Germinal center (tissue), 1 donor: ENCODE measurements around the gene GPRASP1.
"Not testable (repeated sequence)": the region's sequence is repeated elsewhere in the genome, so short reads cannot be mapped to it uniquely, and the experiment has no call there.

Experiments used
- DNase-seq: peaks from one replicate; pipeline ENCODE4 v3.0.0; 2012; ENCODE audit warnings: mixed read lengths, low spot score

The GPRASP1 gene, protein sequence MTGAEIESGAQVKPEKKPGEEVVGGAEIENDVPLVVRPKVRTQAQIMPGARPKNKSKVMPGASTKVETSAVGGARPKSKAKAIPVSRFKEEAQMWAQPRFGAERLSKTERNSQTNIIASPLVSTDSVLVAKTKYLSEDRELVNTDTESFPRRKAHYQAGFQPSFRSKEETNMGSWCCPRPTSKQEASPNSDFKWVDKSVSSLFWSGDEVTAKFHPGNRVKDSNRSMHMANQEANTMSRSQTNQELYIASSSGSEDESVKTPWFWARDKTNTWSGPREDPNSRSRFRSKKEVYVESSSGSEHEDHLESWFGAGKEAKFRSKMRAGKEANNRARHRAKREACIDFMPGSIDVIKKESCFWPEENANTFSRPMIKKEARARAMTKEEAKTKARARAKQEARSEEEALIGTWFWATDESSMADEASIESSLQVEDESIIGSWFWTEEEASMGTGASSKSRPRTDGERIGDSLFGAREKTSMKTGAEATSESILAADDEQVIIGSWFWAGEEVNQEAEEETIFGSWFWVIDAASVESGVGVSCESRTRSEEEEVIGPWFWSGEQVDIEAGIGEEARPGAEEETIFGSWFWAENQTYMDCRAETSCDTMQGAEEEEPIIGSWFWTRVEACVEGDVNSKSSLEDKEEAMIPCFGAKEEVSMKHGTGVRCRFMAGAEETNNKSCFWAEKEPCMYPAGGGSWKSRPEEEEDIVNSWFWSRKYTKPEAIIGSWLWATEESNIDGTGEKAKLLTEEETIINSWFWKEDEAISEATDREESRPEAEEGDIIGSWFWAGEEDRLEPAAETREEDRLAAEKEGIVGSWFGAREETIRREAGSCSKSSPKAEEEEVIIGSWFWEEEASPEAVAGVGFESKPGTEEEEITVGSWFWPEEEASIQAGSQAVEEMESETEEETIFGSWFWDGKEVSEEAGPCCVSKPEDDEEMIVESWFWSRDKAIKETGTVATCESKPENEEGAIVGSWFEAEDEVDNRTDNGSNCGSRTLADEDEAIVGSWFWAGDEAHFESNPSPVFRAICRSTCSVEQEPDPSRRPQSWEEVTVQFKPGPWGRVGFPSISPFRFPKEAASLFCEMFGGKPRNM (N-terminal part only)

DNA sequence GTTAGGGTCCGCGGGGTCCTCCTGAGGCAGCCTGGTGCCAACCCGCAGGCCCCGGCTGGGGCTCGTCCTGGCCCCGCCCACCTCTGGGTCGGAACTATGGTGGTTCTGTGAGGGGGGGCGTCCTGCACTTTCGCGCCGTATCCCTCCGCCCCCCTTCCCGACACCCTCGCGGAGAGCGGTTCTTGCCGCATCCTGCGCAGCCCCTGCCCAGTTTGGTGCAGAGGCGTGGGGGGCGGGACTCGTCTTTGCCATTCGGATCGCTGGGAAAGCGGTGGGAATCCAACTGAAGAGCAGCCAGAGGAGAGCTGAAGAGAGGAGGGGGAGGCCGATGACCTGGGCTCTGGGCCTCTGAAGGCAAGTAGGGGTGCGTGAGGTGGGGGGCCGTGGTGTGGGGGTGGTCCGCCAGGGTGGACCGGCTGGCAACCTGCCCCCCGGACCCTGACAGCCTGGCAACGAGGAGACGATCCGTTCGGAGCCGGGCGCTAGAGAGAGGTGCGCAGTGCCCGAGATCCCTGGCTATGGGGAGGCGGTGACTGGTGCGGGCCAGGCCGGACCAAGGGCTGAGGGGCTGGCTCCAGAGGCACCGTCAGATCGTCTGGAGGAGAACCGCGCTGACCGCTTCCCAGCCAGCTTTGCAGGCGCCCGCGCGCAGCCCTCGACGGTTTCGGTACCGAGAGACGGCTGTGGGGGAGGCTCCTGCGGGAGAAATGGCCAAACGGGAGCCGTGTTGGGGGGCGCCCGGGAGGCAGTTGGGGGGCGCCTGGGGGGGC is at the start of gene GPRASP1:
TSS of gene GPRASP1 (plus strand) at position 242 of the 770 bp plus-strand sequence. CDS start 2,431 bp downstream, outside the sequence.
- DNase-seq = no peak

DNA sequence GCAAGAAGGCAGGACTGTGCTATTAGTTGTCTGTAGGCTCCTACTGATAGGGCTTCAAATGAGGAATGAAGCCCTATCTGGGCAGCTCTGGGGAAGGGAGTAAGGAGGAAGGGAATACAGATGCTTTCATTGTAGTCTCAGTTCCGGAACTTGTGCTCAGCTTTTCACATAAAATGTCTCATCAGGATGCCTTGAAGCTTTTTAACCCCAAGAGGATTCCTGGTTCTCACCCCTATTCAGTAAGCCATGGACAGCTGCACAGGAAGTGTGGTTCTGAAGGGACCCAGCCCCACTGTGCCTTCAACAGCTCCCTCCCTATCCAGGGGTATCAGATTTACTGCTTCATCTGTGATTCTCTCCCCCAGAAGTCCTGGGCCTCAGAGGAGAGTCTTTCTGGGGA is 47.0 kb upstream of the GPRASP1 start:
- DNase-seq = no peak

DNA sequence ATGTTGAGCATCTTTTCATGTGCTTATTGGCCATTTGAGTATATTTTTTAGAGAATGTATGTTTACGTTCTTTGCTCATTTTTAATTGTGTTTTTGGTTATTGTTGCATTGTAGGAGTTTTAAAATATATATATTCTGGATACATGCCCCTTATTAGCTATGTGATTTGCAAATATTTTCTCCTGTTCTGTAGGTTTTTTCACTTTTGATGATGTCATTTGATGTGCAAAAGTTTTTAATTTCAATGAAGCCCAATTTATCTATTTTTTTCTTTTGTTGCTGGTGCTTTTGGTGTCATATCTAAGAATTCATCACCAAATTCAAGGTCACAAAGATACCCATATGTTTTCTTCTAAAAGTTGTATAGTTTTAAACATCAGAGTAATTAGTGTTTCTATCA is 45.2 kb upstream of the GPRASP1 start:
- no peak for DNase-seq

DNA sequence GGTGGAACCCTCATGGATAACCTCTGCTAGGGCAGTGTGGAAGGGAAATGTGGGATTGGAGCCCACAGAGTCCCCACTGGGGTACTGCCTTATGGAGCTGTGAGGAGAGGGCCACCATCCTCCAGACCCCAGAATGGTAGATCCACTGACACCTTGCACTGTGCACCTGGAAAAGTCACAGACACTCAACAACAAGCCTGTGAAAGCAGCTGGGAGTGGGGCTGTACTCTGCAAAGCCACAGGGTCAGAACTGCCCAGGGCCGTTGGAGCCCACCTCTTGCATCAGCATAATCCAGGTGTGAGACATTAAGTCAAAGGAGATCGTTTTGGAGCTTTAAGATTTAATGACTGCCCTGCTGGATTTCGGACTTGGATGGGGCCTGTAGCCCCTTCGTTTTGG is 40.4 kb upstream of the GPRASP1 start:
- DNase-seq = no peak

DNA sequence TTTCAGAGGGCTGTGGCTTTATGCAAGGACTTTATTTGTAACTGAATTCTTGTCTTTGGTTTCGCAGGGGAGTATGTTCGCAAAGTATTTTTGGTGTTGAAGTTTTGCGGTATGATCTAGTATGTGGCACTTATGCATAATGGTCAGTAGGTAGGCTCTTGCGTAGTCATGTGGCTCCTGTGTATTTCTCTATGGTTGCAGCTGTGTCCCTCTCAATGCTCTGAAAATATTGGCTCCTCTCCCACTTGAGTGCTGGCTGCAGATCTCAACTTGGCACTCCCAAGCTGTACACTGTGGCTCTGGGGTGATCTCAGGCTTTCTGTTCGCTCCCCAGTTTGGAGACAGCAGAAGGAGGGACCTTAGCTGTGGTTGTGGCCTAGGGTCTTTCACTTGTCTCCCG is 27.2 kb upstream of the GPRASP1 start:
- no peak for DNase-seq

DNA sequence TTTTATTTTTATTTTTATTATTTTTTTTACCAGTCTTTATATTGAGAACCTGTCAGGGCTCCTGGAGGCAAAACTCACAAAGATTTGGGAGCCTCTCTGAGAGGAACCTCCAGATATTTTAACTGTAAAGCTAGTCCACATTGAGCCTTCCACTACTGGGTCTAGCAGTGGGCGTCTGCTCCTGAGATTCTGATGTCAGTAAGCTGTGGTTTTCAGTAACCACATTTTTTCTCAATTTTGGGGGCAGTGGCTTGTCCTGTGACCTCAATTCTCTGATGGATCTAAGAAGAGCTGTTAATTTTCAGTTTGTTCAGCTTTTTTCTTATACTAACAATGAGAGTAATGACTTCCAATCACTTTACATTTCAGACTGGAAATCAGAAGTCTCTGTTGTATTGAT is 23.6 kb upstream of the GPRASP1 start:
- no peak for DNase-seq

DNA sequence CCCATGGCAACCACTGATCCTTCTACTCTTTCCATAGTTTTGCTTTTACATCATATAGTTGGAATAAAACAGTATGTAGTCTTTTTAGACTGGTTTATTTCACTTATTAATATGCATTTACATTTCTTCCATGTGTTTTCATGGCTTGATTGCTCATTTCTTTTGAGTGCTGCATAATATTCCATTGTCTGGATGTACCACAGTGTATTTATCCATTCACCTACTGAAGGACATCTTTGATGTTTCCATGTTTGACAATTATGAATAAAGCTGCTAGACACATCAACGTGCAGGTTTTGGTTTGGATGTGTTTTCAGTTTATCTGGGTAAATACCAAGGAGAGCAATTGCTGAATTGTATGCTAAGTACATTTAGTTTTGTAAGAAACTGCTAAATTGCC is 13.7 kb upstream of the GPRASP1 start:
- DNase-seq = no peak

DNA sequence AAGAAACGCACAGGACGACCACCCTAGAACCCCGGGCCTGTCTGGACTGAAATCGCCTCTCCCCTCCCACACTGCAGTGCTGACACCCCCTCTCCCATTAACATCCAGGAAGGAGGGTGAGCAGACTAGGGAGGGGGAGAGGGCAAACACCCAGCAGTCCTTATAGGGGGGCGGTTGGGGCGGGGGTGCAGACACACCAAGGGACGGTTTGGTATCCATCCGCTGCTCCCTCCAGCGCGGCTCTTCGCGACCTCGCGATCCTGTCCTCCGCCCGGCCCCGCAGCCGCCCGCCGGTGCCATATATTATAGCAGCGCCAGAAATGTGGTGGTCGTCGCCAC is 411 bp upstream of the GPRASP1 start:
- DNase-seq = no peak

DNA sequence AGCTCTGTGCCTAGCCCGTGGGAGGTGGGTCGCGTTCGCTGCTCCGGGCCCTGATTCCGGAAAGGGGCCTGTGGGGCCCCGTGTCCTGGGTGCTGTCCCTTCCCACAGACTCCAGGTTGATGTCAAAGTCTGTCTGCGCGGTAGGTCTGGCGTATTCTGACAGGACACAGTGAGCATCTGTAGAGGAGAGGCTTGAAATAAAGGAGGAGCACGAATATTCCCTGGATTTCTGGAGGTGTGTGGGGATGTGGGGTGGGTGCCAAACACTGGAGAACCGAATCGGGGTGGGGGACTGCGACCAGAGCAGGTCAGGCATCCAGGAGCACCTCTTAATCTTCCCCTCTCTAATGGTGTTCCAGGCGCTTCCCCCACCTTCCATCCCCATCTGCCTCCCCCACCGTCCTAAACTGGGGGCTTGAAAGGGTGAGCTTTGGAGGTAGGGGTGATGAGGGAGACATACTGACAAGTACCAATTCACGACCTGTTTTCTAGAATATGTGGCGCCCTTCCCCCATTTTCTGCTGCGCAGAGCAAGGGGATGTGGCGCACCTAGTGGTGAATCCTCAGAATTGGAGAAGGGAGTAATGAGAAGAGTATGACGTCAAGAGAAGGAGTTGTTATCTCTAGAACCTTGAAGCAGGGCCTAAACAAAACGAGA is 877 bp downstream of the GPRASP1 start:
- no peak for DNase-seq

DNA sequence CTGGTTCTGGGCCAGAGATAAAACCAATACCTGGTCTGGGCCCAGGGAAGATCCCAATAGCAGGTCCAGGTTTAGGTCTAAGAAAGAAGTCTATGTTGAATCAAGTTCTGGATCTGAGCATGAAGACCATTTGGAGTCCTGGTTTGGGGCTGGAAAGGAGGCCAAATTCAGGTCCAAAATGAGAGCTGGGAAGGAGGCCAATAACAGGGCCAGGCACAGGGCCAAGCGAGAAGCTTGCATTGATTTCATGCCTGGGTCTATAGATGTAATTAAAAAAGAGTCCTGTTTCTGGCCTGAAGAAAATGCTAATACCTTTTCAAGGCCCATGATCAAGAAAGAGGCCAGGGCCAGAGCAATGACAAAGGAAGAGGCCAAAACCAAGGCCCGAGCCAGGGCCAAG is 3.4 kb downstream of the GPRASP1 start:
- no peak for DNase-seq

DNA sequence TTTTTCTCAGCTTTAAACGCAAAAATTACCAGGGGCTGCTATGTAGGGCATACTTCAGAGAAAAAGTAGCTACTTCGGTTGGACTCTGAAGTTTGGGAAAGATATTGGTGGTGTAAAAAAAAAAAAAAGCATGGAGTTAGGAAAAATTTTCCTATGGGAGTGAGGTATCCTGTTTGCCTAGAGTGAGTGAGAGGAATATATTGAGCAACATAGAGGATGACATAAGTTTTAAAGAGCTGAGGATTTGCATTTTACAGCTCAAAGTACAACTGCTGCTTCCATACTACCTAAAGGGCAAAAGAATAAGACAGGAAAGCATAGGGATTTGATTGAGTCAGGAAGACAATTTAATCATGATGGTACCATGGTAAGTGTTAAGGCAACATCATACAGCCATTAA is 7.3 kb downstream of the GPRASP1 start:
- no peak for DNase-seq

DNA sequence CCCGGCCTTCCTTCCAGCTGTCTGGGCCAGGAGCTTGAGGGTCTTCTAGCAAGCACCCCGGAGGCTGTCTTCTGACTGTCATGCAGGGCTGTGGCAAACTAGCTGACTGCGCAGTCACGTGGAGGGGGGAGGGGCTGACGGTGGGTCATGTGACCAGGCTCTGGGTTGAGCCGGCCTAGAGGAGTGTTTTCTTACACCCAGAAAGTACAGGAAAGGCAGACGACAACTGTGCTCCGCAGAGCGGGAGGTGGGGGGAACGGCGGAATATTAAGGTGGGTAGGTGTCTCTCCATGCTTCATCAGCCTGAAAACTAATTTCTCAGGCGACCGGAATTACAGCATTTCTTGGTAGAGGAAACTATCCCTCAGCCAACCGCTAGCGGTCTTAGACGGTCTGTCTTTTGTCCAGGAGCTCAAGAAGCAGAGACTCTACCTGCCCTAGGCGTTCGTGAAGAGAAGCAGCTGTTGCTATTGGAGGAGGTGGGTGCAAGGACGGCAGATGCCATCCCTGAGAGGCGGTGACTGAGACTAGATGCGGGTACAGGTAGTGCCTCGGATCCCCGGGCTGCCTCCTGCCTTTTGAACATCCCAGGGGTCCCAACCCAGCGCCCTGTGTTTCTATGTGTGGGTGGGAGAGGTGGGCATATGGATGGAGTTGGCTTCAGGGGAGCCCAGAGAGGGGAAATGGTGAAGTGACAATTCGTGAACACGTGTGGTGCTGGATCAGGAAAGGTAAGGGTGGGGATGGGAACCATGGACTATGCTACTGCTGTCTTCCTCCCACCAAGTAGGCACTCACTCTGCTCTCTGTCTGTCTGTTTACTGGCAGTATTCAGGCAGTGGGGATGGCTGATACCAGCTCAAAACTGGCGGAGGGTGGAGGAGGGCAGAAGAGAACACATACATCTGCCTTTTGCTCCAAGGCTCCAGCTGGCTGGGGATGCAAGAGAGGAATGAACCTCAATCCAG is 8.8 kb downstream of the GPRASP1 start:
- DNase-seq = peak; percentile 66

DNA sequence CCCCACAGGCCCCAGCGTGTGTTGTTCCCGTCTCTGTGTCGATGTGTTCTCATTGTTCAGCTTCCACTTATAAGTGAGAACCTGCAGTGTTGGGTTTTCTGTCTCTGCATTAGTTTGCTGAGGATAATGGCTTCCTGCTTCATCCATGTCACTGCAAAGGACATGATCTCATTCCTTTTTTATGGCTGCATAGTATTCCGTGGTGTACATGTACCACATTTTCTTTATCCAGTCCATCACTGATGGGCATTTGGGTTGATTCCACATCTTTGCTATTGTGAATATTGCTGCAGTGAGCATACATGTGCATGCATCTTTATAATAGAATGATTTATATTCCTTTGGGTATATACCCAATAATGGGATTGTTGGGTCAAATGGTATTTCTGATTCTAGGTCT is 12.5 kb downstream of the GPRASP1 start:
- DNase-seq = not testable (repeated sequence)

DNA sequence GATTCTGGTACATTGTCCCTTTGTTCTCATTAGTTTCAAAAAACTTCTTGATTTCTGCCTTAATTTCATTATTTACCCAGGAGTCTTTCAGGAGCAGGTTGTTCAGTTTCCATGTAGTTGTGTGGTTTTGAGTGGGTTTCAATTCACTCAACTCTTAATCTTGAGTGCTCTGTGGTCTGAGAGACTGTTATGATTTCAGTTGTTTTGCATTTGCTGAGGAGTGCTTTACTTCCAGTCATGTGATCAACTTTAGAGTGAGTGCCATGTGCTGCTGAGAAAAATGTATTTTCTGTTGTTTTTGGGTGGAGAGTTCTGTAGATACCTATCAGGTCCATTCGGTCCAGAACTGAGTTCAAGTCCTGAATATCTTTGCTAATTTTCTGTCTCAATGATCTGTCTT is 15.8 kb downstream of the GPRASP1 start:
- DNase-seq = not testable (repeated sequence)

DNA sequence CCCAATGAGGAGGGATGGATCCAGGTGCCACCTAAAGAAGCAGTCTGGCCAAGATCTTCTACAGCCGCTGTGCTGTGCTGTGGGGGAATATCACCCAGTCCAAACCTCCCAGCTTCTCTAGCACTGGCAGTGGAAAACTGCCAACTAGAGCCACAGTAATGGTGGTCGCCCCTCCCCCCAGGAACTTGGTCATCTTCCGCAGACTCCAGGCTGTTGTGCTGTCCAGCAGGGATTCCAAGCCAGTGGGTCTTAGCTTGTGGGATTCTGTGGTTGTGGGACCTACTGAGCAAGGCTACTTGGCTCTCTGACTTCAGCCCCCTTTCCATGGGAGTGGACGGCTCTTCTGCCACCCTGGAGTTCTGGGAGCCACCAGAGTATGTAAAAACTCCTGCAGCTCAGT is 18.2 kb downstream of the GPRASP1 start:
- DNase-seq = no peak

DNA sequence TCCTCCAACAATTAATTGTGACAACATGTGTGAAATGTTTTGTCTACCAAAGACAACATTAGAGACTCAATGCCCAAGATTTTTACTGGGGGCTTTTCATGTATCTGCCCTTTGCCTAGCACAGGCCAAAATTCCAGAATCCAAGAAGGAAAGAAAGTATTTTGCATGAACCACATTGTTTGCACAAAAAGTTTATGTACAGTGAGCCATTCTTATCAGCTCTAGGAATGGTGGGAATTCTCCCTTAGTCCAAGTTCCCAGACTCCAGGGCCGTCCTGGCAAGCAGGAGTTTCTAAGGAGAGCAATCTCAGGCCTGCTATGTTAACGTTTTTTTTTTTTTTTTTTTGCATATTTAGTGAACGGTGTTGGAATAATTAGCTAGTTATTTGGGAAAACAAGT is 21.6 kb downstream of the GPRASP1 start:
- DNase-seq = no peak

DNA sequence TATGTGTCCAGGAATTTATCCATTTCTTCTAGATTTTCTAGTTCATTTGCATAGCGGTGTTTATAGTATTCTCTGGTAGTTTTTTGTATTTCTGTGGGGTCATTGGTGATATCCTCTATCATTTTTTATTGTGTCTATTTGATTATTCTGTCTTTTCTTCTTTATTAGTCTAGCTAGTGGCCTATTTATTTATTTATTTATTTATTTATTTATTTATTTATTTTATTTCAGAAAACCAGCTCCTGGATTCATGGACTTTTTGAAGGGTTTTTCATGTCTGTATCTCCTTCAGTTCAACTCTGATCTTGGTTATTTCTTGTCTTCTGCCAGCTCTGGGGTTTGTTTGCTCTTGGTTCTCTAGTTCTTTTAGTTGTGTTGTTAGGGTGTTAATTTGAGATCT is 26.2 kb downstream of the GPRASP1 start:
- DNase-seq = not testable (repeated sequence)

DNA sequence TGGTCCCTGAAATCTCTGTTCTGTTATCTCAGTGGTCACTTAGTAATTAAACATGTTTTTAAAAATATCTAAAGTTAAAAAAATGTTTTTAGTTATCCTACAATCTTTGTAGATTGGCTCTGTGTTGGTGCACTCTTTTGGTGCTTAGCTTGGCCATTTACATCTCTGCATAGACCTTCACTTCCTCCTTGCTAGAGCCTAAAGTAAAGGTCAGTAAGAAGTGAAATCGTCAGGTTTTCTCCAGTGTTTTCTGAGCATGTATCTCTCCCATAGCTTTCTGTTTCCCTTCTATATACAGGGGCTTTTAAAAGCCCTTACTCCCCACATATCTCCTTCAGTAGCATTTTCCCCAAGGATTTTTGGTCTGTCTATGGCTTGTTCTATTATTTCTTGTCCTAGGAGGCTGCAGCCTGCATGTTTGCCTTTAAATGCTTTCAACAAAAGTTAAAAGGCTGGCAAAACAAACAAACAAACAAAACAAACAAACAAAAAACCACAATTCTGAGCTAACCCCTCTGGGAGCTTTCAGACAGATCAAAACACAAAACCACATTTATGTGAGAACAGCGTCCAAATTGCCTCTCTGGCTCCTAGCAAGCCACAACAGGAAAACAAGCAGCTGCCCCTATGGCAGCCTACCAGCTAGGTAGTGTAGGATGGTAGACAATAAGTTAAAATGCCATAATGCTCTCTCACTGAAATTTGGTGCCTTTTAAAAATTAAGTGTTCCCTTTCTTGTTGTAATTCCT is 33.7 kb downstream of the GPRASP1 start:
- no peak for DNase-seq

DNA sequence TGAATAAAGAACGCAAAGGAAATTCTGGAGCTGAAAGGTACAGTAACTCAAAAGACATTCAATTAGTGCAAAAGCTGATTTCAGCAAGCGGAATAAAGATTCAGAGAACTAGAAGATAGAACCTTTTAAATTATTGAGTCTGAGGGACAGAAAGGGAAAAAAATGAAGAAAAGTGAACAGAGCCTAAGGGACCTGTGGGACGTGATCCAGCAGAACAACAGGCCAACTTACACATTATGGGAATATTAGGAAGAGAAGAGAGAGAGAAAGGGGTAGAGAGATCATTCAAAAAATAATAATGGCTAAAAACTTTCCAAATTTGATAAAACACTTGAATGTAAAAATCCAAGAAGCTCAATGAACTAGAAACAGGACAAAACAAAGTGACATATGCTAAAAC is 43.5 kb downstream of the GPRASP1 start:
- no peak for DNase-seq

DNA sequence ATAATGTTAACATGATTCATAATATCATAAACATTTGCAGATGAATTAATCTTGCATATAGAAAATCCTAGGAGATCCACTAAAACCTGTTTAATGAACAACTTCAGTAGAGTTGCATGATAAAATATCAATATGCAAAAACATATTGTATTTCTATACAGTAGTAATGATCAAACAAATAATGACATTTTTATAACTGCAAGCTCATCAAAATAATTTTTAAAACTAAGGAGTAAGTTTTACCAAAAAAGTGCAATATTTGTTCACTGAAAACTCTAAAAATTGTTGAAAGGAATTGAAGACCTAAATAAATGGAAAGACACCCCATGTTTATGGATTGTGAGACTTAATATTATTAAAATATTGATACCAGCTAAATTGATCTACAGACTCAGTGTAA is 45.0 kb downstream of the GPRASP1 start:
- DNase-seq = no peak
